ENCODE measurements around the gene EPHA6.

Gene EPHA6

GRCh38 chr3:97131476-97131875 lies 317.1 kb downstream of the EPHA6 start:
- WGBS, result no CpG with 5 or more reads among the region's 1 CpG

GRCh38 chr3:97138914-97139541 lies 324.6 kb downstream of the EPHA6 start:
- H4K8ac ChIP-seq (ENCODE audit: low read length), result no peak overlapping the region
- no peak overlapping the region for H2BK15ac ChIP-seq (ENCODE audit: low read depth, poor library complexity, severe bottlenecking)

More at GRCh38 chr3:97131476-97131875, 317.1 kb downstream of the EPHA6 start:
- no peaks in the 10 kb centered on the region for H3K36me3 ChIP-seq (ENCODE audit: control insufficient read depth in 1 of 2, insufficient read depth in 2 of 2, low read depth in 1 of 2, low read length in 2 of 2)
- H3K4ac ChIP-seq (ENCODE audit: low read depth in 1 of 2, low read length in 2 of 2), result no peak overlapping the region
- H4K8ac ChIP-seq (ENCODE audit: low read length), result no peak overlapping the region
- no peak overlapping the region for H2AK5ac ChIP-seq (ENCODE audit: low read length, severe bottlenecking)
- H3K14ac ChIP-seq (ENCODE audit: low read length in 2 of 2), result no peak overlapping the region
- H2AFZ ChIP-seq (ENCODE audit: low read depth, low read length), result no peak overlapping the region
- no peak overlapping the region for H2BK12ac ChIP-seq (ENCODE audit: low read length in 2 of 2)
- H3K9me3 ChIP-seq (ENCODE audit: control insufficient read depth, low read length), result no peaks in the 10 kb centered on the region
- H3K27me3 ChIP-seq (ENCODE audit: control insufficient read depth in 1 of 2, insufficient read depth in 1 of 2, low read length in 2 of 2), result no peaks in the 10 kb centered on the region
- H3K18ac ChIP-seq (ENCODE audit: low read depth in 1 of 2, low read length in 2 of 2), result no peak overlapping the region
- H3K4me3 ChIP-seq (ENCODE audit: insufficient read depth in 1 of 2, low read depth in 1 of 2, low read length in 2 of 2), result no peak overlapping the region
- no peaks in the 10 kb centered on the region for H3K79me1 ChIP-seq (replicated peaks; ENCODE audit: low read length, poor library complexity, severe bottlenecking)
- H2BK120ac ChIP-seq (ENCODE audit: low read depth, low read length), result no peak overlapping the region
- no peak overlapping the region for H3K27ac ChIP-seq (ENCODE audit: low read length, poor library complexity, severe bottlenecking)
- no peak overlapping the region for H2BK5ac ChIP-seq (ENCODE audit: low read depth, low read length, poor library complexity, severe bottlenecking)
- H3K4me2 ChIP-seq (ENCODE audit: low read length, poor library complexity, severe bottlenecking), result no peak overlapping the region
- H2BK15ac ChIP-seq (ENCODE audit: low read depth, poor library complexity, severe bottlenecking), result no peak overlapping the region
- no peak overlapping the region for H4K91ac ChIP-seq (ENCODE audit: low read length)
- H3K23ac ChIP-seq (ENCODE audit: low read length in 2 of 2), result no peak overlapping the region
- H3K9ac ChIP-seq (ENCODE audit: low read length), result no peak overlapping the region
- DNase-seq, result no peak
- no peaks in the 10 kb centered on the region for H3K4me1 ChIP-seq (ENCODE audit: control insufficient read depth, insufficient read depth, low read depth, low read length)

GRCh38 chr3:97148931-97149330 lies 334.5 kb downstream of the EPHA6 start:
- peaks cover 7% of the 10 kb centered on the region for H3K9me3 ChIP-seq (ENCODE audit: control insufficient read depth, low read length)
- no peak overlapping the region for H3K4ac ChIP-seq (ENCODE audit: low read depth in 1 of 2, low read length in 2 of 2)
- no peak overlapping the region for H3K27ac ChIP-seq (ENCODE audit: low read length, poor library complexity, severe bottlenecking)
- H2BK5ac ChIP-seq (ENCODE audit: low read depth, low read length, poor library complexity, severe bottlenecking), result no peak overlapping the region
- H3K4me3 ChIP-seq (ENCODE audit: insufficient read depth in 1 of 2, low read depth in 1 of 2, low read length in 2 of 2), result no peak overlapping the region
- no peak overlapping the region for H3K9ac ChIP-seq (ENCODE audit: low read length)
- no peak overlapping the region for H3K23ac ChIP-seq (ENCODE audit: low read length in 2 of 2)
- no peak overlapping the region for H4K8ac ChIP-seq (ENCODE audit: low read length)
- H2AFZ ChIP-seq (ENCODE audit: low read depth, low read length), result no peak overlapping the region
- no peak overlapping the region for H3K18ac ChIP-seq (ENCODE audit: low read depth in 1 of 2, low read length in 2 of 2)
- H4K91ac ChIP-seq (ENCODE audit: low read length), result no peak overlapping the region
- no peaks in the 10 kb centered on the region for H3K36me3 ChIP-seq (ENCODE audit: control insufficient read depth in 1 of 2, insufficient read depth in 2 of 2, low read depth in 1 of 2, low read length in 2 of 2)
- no peak overlapping the region for H2BK120ac ChIP-seq (ENCODE audit: low read depth, low read length)
- no peak overlapping the region for H2BK15ac ChIP-seq (ENCODE audit: low read depth, poor library complexity, severe bottlenecking)
- no peak overlapping the region for H2AK5ac ChIP-seq (ENCODE audit: low read length, severe bottlenecking)
- no peaks in the 10 kb centered on the region for H3K27me3 ChIP-seq (ENCODE audit: control insufficient read depth in 1 of 2, insufficient read depth in 1 of 2, low read length in 2 of 2)
- no peaks in the 10 kb centered on the region for H3K4me1 ChIP-seq (ENCODE audit: control insufficient read depth, insufficient read depth, low read depth, low read length)
- no peak overlapping the region for H3K4me2 ChIP-seq (ENCODE audit: low read length, poor library complexity, severe bottlenecking)
- no peak overlapping the region for H3K14ac ChIP-seq (ENCODE audit: low read length in 2 of 2)
- no peaks in the 10 kb centered on the region for H3K79me1 ChIP-seq (replicated peaks; ENCODE audit: low read length, poor library complexity, severe bottlenecking)
- H2BK12ac ChIP-seq (ENCODE audit: low read length in 2 of 2), result no peak overlapping the region
- 71% methylated on average over 2 of the region's 2 CpGs for WGBS
- no peak for DNase-seq

More at GRCh38 chr3:97138914-97139541, 324.6 kb downstream of the EPHA6 start:
- no peak overlapping the region for H2BK120ac ChIP-seq (ENCODE audit: low read depth, low read length)
- H2BK5ac ChIP-seq (ENCODE audit: low read depth, low read length, poor library complexity, severe bottlenecking), result no peak overlapping the region
- H3K4ac ChIP-seq (ENCODE audit: low read depth in 1 of 2, low read length in 2 of 2), result no peak overlapping the region
- no peak overlapping the region for H3K18ac ChIP-seq (ENCODE audit: low read depth in 1 of 2, low read length in 2 of 2)
- H3K4me1 ChIP-seq (ENCODE audit: control insufficient read depth, insufficient read depth, low read depth, low read length), result no peaks in the 10 kb centered on the region
- no peak overlapping the region for H3K4me3 ChIP-seq (ENCODE audit: insufficient read depth in 1 of 2, low read depth in 1 of 2, low read length in 2 of 2)
- H3K9me3 ChIP-seq (ENCODE audit: control insufficient read depth, low read length), result peaks cover 30% of the 10 kb centered on the region
- H3K36me3 ChIP-seq (ENCODE audit: control insufficient read depth in 1 of 2, insufficient read depth in 2 of 2, low read depth in 1 of 2, low read length in 2 of 2), result no peaks in the 10 kb centered on the region
- no peak overlapping the region for H4K91ac ChIP-seq (ENCODE audit: low read length)
- H3K79me1 ChIP-seq (replicated peaks; ENCODE audit: low read length, poor library complexity, severe bottlenecking), result no peaks in the 10 kb centered on the region
- no peak overlapping the region for H3K14ac ChIP-seq (ENCODE audit: low read length in 2 of 2)
- no peak for DNase-seq
- no peak overlapping the region for H3K9ac ChIP-seq (ENCODE audit: low read length)
- no peaks in the 10 kb centered on the region for H3K27me3 ChIP-seq (ENCODE audit: control insufficient read depth in 1 of 2, insufficient read depth in 1 of 2, low read length in 2 of 2)
- H3K4me2 ChIP-seq (ENCODE audit: low read length, poor library complexity, severe bottlenecking), result no peak overlapping the region
- H3K27ac ChIP-seq (ENCODE audit: low read length, poor library complexity, severe bottlenecking), result no peak overlapping the region
- H2BK12ac ChIP-seq (ENCODE audit: low read length in 2 of 2), result no peak overlapping the region
- H2AFZ ChIP-seq (ENCODE audit: low read depth, low read length), result no peak overlapping the region
- H2AK5ac ChIP-seq (ENCODE audit: low read length, severe bottlenecking), result no peak overlapping the region
- no peak overlapping the region for H3K23ac ChIP-seq (ENCODE audit: low read length in 2 of 2)

GRCh38 chr3:97161169-97161568 lies 346.8 kb downstream of the EPHA6 start:
- no peak overlapping the region for H3K27ac ChIP-seq (ENCODE audit: low read length, poor library complexity, severe bottlenecking)
- H2BK120ac ChIP-seq (ENCODE audit: low read depth, low read length), result no peak overlapping the region
- H3K18ac ChIP-seq (ENCODE audit: low read depth in 1 of 2, low read length in 2 of 2), result no peak overlapping the region
- no peaks in the 10 kb centered on the region for H3K79me1 ChIP-seq (replicated peaks; ENCODE audit: low read length, poor library complexity, severe bottlenecking)
- no peak overlapping the region for H4K91ac ChIP-seq (ENCODE audit: low read length)
- H3K9me3 ChIP-seq (ENCODE audit: control insufficient read depth, low read length), result no peaks in the 10 kb centered on the region
- H3K4ac ChIP-seq (ENCODE audit: low read depth in 1 of 2, low read length in 2 of 2), result no peak overlapping the region
- no peak overlapping the region for H2BK12ac ChIP-seq (ENCODE audit: low read length in 2 of 2)
- H2BK15ac ChIP-seq (ENCODE audit: low read depth, poor library complexity, severe bottlenecking), result no peak overlapping the region
- H2BK5ac ChIP-seq (ENCODE audit: low read depth, low read length, poor library complexity, severe bottlenecking), result no peak overlapping the region
- no peaks in the 10 kb centered on the region for H3K36me3 ChIP-seq (ENCODE audit: control insufficient read depth in 1 of 2, insufficient read depth in 2 of 2, low read depth in 1 of 2, low read length in 2 of 2)
- H3K4me3 ChIP-seq (ENCODE audit: insufficient read depth in 1 of 2, low read depth in 1 of 2, low read length in 2 of 2), result no peak overlapping the region
- no peak for DNase-seq
- no peak overlapping the region for H3K23ac ChIP-seq (ENCODE audit: low read length in 2 of 2)
- no peak overlapping the region for H4K8ac ChIP-seq (ENCODE audit: low read length)
- no peak overlapping the region for H3K9ac ChIP-seq (ENCODE audit: low read length)
- no peak overlapping the region for H3K4me2 ChIP-seq (ENCODE audit: low read length, poor library complexity, severe bottlenecking)
- no peaks in the 10 kb centered on the region for H3K4me1 ChIP-seq (ENCODE audit: control insufficient read depth, insufficient read depth, low read depth, low read length)
- no peak overlapping the region for H3K14ac ChIP-seq (ENCODE audit: low read length in 2 of 2)
- H2AK5ac ChIP-seq (ENCODE audit: low read length, severe bottlenecking), result no peak overlapping the region
- no peaks in the 10 kb centered on the region for H3K27me3 ChIP-seq (ENCODE audit: control insufficient read depth in 1 of 2, insufficient read depth in 1 of 2, low read length in 2 of 2)
- no peak overlapping the region for H2AFZ ChIP-seq (ENCODE audit: low read depth, low read length)
- WGBS, result 100% methylated on average over 1 of the region's 2 CpGs
